Measurements from ENCODE around the gene CENPP. TPM values are rescaled to one million over a fixed set of nuclear protein-coding genes. Genes with fewer than 3 reads are reported as not detected.
"Not testable (repeated sequence)": the region's sequence is repeated elsewhere in the genome, so short reads cannot be mapped to it uniquely, and the experiment has no call there.

Gene CENPP
- total RNA-seq, 1 experiment from 2014 or later = 8.3 TPM

GRCh38 chr9:92619601-92620300 lies 294.0 kb downstream of the CENPP start:
- no peaks in the 10 kb centered on the region for H3F3A ChIP-seq (ENCODE audit: low read length, unreplicated experiment)
- no TSS peak for BruUV-seq (replicated peaks)
- intact Hi-C loops (cut with micrococcal nuclease) = loop anchor here (10.0 kb wide), 1 partner anchor 115 kb away; no protein-coding TSS in a partner anchor
- H3K9me2 ChIP-seq (replicated peaks; ENCODE audit: low read length) = no peaks in the 10 kb centered on the region
- H4K20me1 ChIP-seq (ENCODE audit: low read length) = no peaks in the 10 kb centered on the region
- no peaks in the 10 kb centered on the region for H3K79me2 ChIP-seq (ENCODE audit: low read length)
- no peak overlapping the region for H3K4me2 ChIP-seq (ENCODE audit: low read length)
- H3K9me3 ChIP-seq (ENCODE audit: low read length) = no peaks in the 10 kb centered on the region
- no peak overlapping the region for H3K4me3 ChIP-seq (ENCODE audit: low read length)
- H3K27me3 ChIP-seq (ENCODE audit: low read length) = no peaks in the 10 kb centered on the region
- ChIA-PET POLR2A (ENCODE audit: unreplicated experiment) (no interaction called here), CTCF (no interaction called here)
- H2AFZ ChIP-seq (ENCODE audit: low read length) = no peak overlapping the region
- TF ChIP-seq EZH2phosphoT487 (IDR thresholded peaks at IDR 0.05; ENCODE audit: borderline replicate concordance, low read length) = no peak
- TF ChIP-seq CTCF (conservative IDR thresholded peaks at IDR 0.05; ENCODE audit: low read depth, low read length) = no peak
- no peak for TF ChIP-seq EZH2 (IDR thresholded peaks at IDR 0.05; ENCODE audit: low read length, unreplicated experiment)
- peaks cover 6% of the 10 kb centered on the region; the same call in 1 of the 2 replicates for H3K4me1 ChIP-seq (ENCODE audit: insufficient read depth, low read length)
- DNase-seq (no peak), ATAC-seq (no peak)
- peaks cover 10% of the 10 kb centered on the region; the same call in 1 of the 2 replicates for H3K36me3 ChIP-seq (ENCODE audit: low read depth, low read length)
- H3K27ac ChIP-seq (ENCODE audit: low read length) = no peak overlapping the region
- H3K9ac ChIP-seq (ENCODE audit: low read length) = no peak overlapping the region

GRCh38 chr9:92620845-92621244 lies 295.1 kb downstream of the CENPP start:
- Histone ChIP-seq H3K9ac (ENCODE audit: low read length) (no peak overlapping the region), H3K9me2 (replicated peaks; ENCODE audit: low read length) (no peaks in the 10 kb centered on the region), H3K27me3 (ENCODE audit: low read length) (no peaks in the 10 kb centered on the region), H4K20me1 (ENCODE audit: low read length) (no peaks in the 10 kb centered on the region), H3K36me3 (ENCODE audit: low read depth, low read length) (peaks cover 10% of the 10 kb centered on the region; the same call in 1 of the 2 replicates), H2AFZ (ENCODE audit: low read length) (no peak overlapping the region), H3K4me1 (ENCODE audit: insufficient read depth, low read length) (peaks cover 16% of the 10 kb centered on the region), H3K27ac (ENCODE audit: low read length) (no peak overlapping the region), H3K4me3 (ENCODE audit: low read length) (no peak overlapping the region), H3K79me2 (ENCODE audit: low read length) (no peaks in the 10 kb centered on the region), H3K4me2 (ENCODE audit: low read length) (no peak overlapping the region), H3F3A (ENCODE audit: low read length, unreplicated experiment) (no peaks in the 10 kb centered on the region), H3K9me3 (ENCODE audit: low read length) (no peaks in the 10 kb centered on the region)
- ChIA-PET CTCF (no interaction called here), POLR2A (ENCODE audit: unreplicated experiment) (no interaction called here)
- no peak for DNase-seq
- no TSS peak for BruUV-seq (replicated peaks)
- no peak for ATAC-seq
- TF ChIP-seq CTCF (conservative IDR thresholded peaks at IDR 0.05; ENCODE audit: low read depth, low read length) (no peak), EZH2 (IDR thresholded peaks at IDR 0.05; ENCODE audit: low read length, unreplicated experiment) (no peak), EZH2phosphoT487 (IDR thresholded peaks at IDR 0.05; ENCODE audit: borderline replicate concordance, low read length) (no peak)
- intact Hi-C loops (cut with micrococcal nuclease) = loop anchor here (10.0 kb wide), 1 partner anchor 116 kb away; no protein-coding TSS in a partner anchor

- H3F3A ChIP-seq (ENCODE audit: low read length, unreplicated experiment); CTCF ChIA-PET; POLR2A ChIA-PET (ENCODE audit: unreplicated experiment); H3K36me3 ChIP-seq (ENCODE audit: low read depth, low read length); H3K27me3 ChIP-seq (ENCODE audit: low read length); ATAC-seq; H3K4me2 ChIP-seq (ENCODE audit: low read length); H3K79me2 ChIP-seq (ENCODE audit: low read length); H3K9ac ChIP-seq (ENCODE audit: low read length); H3K9me3 ChIP-seq (ENCODE audit: low read length); H4K20me1 ChIP-seq (ENCODE audit: low read length); DNase-seq; H2AFZ ChIP-seq (ENCODE audit: low read length); H3K9me2 ChIP-seq (replicated peaks; ENCODE audit: low read length); H3K4me3 ChIP-seq (ENCODE audit: low read length); BruUV-seq (replicated peaks): not testable (repeated sequence)
- intact Hi-C loops (cut with micrococcal nuclease) = loop anchor here (10.0 kb wide), 1 partner anchor 119 kb away; no protein-coding TSS in a partner anchor
- peak overlapping the region; percentile 17; the same call in 1 of the 2 replicates for H3K27ac ChIP-seq (ENCODE audit: low read length)
- peaks cover 16% of the 10 kb centered on the region for H3K4me1 ChIP-seq (ENCODE audit: insufficient read depth, low read length)
Measured at GRCh38 chr9:92623936-92624335, 298.2 kb downstream of the CENPP start.

All from PC-3 (cell line).